Right cardiac atrium (tissue), 5 donors: ENCODE data around the gene CRY1. TPM values are rescaled to one million over a fixed set of nuclear protein-coding genes. Genes with fewer than 3 reads are reported as not detected.

Source experiments
- ATAC-seq, 2 donors: fragments of 200-7000 bp; cut with Tn5 transposase; one replicate each; pipeline versions ENCODE4 v1.8.0 to v1.9.1; 2020; ENCODE audit warnings: moderate library complexity in 2 of 2, mild to moderate bottlenecking in 1 of 2
- DNase-seq, 3 donors: peaks; one replicate each; pipeline ENCODE4 v3.0.0-alpha.2; 2020
- H3K27ac ChIP-seq: one replicate; pipeline ENCODE4 v1.5.1; 2013; ENCODE audit warnings: mild to moderate bottlenecking, low read length, control low read depth, moderate library complexity
- H3K27me3 ChIP-seq: one replicate; pipeline ENCODE4 v1.6.1; 2013; ENCODE audit not compliant: control insufficient read depth, insufficient read depth
- H3K4me1 ChIP-seq: one replicate; pipeline ENCODE4 v1.6.1; 2013; ENCODE audit warnings: low read length; ENCODE audit not compliant: control insufficient read depth, insufficient read depth
- H3K4me3 ChIP-seq: one replicate; pipeline ENCODE4 v1.5.1; 2013; ENCODE audit warnings: low read length, control low read depth
- H3K9me3 ChIP-seq: one replicate; pipeline ENCODE4 v1.6.1; 2013; ENCODE audit warnings: low read length; ENCODE audit not compliant: control insufficient read depth
- WGBS: extraction: QIAGEN DNeasy Blood & Tissue Kit; methylation state at CpG from one replicate; pipeline ENCODE4 v1.1.7; 2013; 5-methylcytosine and 5-hydroxymethylcytosine counted together
- intact Hi-C, 4 donors: fragments of 100-400 bp; cut with DNase I; formaldehyde crosslinking; loops; one replicate each; pipeline versions ENCODE4 v1.11.0 to v1.14.0; 2022 to 2023
- polyA plus RNA-seq: library from polyadenylated mRNA; stranded (reverse); fragments of 200-250 nt; gene quantifications from one replicate; pipeline ENCODE4 v1.2.3, GENCODE V29; 2013
- total RNA-seq, 4 donors: library from RNA; stranded (reverse); fragmentation: NEBNext Ultra II Directional; extraction: Animal tissue kit (Norgen Biotek cat#: 25700); gene quantifications; one replicate each; pipeline ENCODE4 v1.2.1, GENCODE V29; 2021
- donor health status: healthy with polysubstance abuse.
- donor health status: DM: no; HTN: yes; CAD: no.
- donor health status: DM: no; HTN: no; CAD: no.
- donor health status: DM: no; HTN: yes; CAD: no; lungs with severe emphysema.
- donor health status: DM: yes; HTN: yes; CAD: no.

Gene CRY1
- total and polyA plus RNA-seq, 5 donors, result 6.9 to 26.8 (median 12.8) TPM

DNA sequence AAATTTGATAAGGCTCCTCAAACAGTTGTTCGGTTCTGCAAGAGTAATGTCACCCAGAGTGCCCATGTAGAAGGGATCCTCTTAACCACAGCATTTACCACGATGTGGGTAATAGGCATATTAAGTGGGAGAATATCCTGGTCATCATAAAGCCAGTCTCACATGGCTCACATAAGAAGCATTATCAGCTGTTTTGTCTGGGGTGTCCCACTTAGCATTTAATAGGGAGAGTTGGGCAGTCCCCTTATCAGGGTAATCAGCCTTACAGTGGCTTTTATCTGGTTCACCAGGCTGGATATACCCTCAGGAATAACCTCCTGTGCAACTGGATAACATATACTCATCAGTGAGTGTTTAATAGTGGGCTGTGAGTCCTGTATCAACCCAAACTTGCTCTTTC lies 150.6 kb downstream of the CRY1 start:
- Histone ChIP-seq H3K4me3 (no peak overlapping the region), H3K27ac (no peak overlapping the region), H3K9me3 (no peaks in the 10 kb centered on the region), H3K27me3 (no peaks in the 10 kb centered on the region), H3K4me1 (no peaks in the 10 kb centered on the region)
- no peak for DNase-seq
- ATAC-seq, result no peak
- WGBS, result 85% methylated on average over 2 of the region's 2 CpGs
- intact Hi-C loops, result no loop called here

DNA sequence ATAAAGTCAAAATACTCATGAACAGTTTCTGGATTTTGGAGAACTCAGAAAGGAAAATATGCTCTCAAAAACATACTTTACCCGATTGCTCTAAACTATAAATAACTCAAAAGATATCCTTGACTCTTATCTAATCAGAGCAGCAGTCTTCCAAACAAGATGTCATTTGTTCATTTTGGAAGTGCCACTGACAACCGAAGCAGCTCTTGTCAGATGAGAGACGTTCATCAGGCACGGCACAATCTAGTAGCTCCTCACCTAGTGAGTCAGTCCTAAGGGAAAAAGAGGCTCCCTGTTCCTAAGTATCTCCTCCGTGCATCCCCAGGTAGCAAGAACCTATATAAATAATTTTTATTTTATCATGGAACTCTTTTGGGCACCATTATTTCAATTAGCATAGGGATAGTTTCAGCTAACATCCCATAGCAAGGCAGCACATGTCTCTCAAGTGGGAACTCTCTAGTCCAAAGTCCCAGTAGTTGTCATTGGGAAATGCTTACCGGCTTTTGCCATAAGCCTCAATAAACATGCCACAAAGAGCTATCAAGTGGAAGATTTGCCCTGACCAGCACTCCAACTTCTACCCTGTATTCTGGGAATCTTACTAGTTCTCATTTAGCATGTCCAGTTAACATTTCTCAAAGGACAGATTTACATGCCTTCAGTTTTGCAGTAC lies 151.7 kb downstream of the CRY1 start:
- no peaks in the 10 kb centered on the region for H3K9me3 ChIP-seq
- DNase-seq (no peak), ATAC-seq (no peak)
- no peak overlapping the region for H3K27ac ChIP-seq
- intact Hi-C loops, result no loop called here
- H3K4me3 ChIP-seq, result no peak overlapping the region
- 29% methylated on average over 6 of the region's 6 CpGs for WGBS
- H3K27me3 ChIP-seq, result no peaks in the 10 kb centered on the region
- no peaks in the 10 kb centered on the region for H3K4me1 ChIP-seq

Other genes with a start within 250 kb of the CRY1 start
- 10 to 100 TPM; 55.4 to 69.9 (median 63.6) TPM for gene TMEM263, start 137.6 kb downstream of the CRY1 start, total RNA-seq
- gene TMEM263, start 137.6 kb downstream of the CRY1 start, polyA plus RNA-seq, result 25.1 TPM
- 10 to 100 TPM; 29.5 to 45.1 (median 38.8) TPM for gene MTERF2, start 106.4 kb downstream of the CRY1 start, total RNA-seq
- 35.7 TPM for gene MTERF2, start 106.4 kb downstream of the CRY1 start, polyA plus RNA-seq